Lower lobe of right lung (tissue), 2 donors: ENCODE data around the gene CD200R1L. TPM values are rescaled to one million over a fixed set of nuclear protein-coding genes. Genes with fewer than 3 reads are reported as not detected.

ENCODE experiments used
- ATAC-seq, 2 donors: fragments of 200-7000 bp; cut with Tn5 transposase; one replicate each; pipeline ENCODE4 v1.9.1; 2020 to 2022; ENCODE audit warnings: mild to moderate bottlenecking in 2 of 2, moderate library complexity in 2 of 2
- DNase-seq: peaks from one replicate; pipeline ENCODE4 v3.0.0-alpha.2; 2020
- H3K27ac ChIP-seq: fragments of 200-600 bp; one replicate; pipeline ENCODE4 v1.8.0; 2022
- H3K27me3 ChIP-seq: fragments of 200-600 bp; one replicate; pipeline ENCODE4 v1.8.0; 2022; ENCODE audit warnings: low read depth
- H3K36me3 ChIP-seq: fragments of 200-600 bp; one replicate; pipeline ENCODE4 v1.8.0; 2022; ENCODE audit warnings: mild to moderate bottlenecking
- H3K4me1 ChIP-seq: fragments of 200-600 bp; one replicate; pipeline ENCODE4 v1.8.0; 2022
- H3K4me3 ChIP-seq: fragments of 200-600 bp; one replicate; pipeline ENCODE4 v1.8.0; 2022; ENCODE audit warnings: mild to moderate bottlenecking
- H3K9me3 ChIP-seq: fragments of 200-600 bp; one replicate; pipeline ENCODE4 v1.8.0; 2022
- intact Hi-C: fragments of 100-400 bp; cut with DNase I; formaldehyde crosslinking; loops from one replicate; pipeline ENCODE4 v1.11.0; 2022
- total RNA-seq: library from RNA; stranded (reverse); fragmentation: NEBNext Ultra II Directional; extraction: Animal tissue kit (Norgen Biotek cat#: 25700); gene quantifications from one replicate; pipeline ENCODE4 v1.2.1, GENCODE V29; 2021
- TF ChIP-seq, protein P1 (sequence below): fragments of 200-600 bp; IDR thresholded peaks from one replicate; pipeline ENCODE4 v1.8.0; 2022; ENCODE audit warnings: antibody characterized with exemption, mild to moderate bottlenecking
- donor health status: DM: no; HTN: yes; CAD: no; lungs with severe emphysema.

CD200R1L gene
- total RNA-seq, 1 donor from 2014 or later: not detected

DNA sequence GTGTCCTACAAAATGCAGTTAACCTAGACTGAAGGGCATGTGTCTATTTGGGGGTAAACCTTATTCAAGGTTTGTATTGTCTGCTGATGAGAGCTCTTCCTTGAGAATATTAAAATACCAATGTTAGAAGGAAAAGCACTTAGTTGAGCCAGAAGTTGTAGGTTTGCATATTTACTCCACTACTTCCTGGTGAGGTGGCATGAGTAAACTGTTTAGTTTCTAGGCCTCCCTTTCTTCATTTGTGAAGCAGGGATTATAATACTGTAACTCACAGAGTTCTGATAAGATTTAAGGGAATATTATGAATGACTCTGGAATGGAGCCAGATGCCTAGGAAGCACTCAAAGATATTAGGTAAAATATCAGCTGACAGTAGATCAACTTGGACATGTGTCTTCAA, 46.7 kb downstream of the CD200R1L start:
- no peak for DNase-seq
- H3K27me3 ChIP-seq: no peaks in the 10 kb centered on the region

DNA sequence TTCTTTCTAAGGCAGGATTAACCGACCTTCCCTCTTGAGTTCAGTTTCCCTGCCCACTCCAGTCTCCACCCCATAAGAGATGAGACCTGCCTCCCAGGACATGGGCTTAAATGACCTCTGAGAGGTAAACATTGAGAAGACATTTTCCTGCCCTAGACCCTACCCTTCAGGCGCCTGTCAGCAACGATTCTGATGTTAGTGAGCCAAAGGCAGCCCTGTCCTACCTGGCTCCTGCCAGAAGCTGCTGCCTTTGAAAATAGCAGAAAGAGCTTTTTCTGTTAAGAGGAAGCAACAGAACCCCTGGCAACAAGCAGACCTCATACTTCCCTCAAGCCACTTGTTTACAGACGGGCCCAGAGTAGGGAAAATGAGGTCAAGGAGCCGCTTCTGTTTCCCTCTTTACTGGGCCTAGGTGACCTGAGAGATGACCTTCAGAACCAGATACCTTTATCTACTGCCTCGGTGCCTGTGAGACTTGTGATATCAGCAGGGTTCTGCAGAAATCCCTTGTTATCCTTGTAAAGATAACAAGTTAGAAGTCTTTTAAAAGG, 52.0 kb downstream of the CD200R1L start:
- Histone ChIP-seq H3K27ac (no peak overlapping the region), H3K9me3 (no peaks in the 10 kb centered on the region), H3K27me3 (no peaks in the 10 kb centered on the region), H3K4me1 (peaks cover 9% of the 10 kb centered on the region), H3K36me3 (no peaks in the 10 kb centered on the region), H3K4me3 (no peak overlapping the region)
- intact Hi-C loops: no loop called here
- ATAC-seq (peak; percentile 66 to 75), DNase-seq (no peak)
- TF ChIP-seq, protein P1, sequence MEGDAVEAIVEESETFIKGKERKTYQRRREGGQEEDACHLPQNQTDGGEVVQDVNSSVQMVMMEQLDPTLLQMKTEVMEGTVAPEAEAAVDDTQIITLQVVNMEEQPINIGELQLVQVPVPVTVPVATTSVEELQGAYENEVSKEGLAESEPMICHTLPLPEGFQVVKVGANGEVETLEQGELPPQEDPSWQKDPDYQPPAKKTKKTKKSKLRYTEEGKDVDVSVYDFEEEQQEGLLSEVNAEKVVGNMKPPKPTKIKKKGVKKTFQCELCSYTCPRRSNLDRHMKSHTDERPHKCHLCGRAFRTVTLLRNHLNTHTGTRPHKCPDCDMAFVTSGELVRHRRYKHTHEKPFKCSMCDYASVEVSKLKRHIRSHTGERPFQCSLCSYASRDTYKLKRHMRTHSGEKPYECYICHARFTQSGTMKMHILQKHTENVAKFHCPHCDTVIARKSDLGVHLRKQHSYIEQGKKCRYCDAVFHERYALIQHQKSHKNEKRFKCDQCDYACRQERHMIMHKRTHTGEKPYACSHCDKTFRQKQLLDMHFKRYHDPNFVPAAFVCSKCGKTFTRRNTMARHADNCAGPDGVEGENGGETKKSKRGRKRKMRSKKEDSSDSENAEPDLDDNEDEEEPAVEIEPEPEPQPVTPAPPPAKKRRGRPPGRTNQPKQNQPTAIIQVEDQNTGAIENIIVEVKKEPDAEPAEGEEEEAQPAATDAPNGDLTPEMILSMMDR: no peak

More for the DNA sequence above, 46.7 kb downstream of the CD200R1L start:
- TF ChIP-seq, protein P1: no peak
- ATAC-seq: no peak
- Histone ChIP-seq H3K27ac (no peak overlapping the region), H3K9me3 (no peaks in the 10 kb centered on the region), H3K4me3 (no peak overlapping the region), H3K36me3 (no peaks in the 10 kb centered on the region), H3K4me1 (peaks cover under 1% of the 10 kb centered on the region)
- intact Hi-C loops: no loop called here

DNA sequence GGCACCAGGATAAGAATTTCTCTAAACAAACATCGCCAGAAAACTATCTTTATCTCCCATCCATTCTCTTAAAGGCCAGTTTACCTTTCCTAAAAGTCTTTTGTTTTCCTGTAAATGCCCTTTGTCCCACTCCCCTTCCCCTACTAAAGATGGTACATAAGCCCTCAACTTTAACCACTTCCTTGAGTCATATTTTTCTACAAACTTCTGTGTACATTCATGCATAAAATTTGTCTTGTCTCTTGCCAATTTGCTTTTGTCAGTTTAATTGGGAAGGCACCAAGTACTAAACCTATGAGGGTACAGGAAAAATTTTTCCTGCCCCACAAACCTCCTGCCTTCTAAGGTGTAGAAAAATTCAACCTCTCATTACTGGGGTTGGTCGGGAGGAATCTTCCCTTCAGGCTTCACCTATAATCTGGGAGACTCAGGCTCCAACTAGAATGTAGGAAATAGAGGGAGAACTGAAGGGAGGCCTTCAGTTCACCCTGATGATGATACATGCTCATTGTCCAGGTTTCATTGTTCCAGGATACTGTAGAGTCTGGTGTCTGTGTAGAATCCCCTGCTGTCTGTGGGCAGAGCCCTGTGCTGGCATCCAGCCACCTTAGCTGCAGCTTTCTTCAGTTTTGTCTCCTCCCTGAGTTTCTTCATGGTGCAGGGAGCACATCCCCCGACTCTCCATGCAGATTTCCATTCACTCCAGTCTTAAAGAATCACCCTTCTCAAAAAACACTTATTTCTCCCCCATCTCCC, 53.2 kb downstream of the CD200R1L start:
- Histone ChIP-seq H3K4me3 (no peak overlapping the region), H3K27me3 (no peaks in the 10 kb centered on the region), H3K9me3 (no peaks in the 10 kb centered on the region), H3K36me3 (no peaks in the 10 kb centered on the region), H3K27ac (no peak overlapping the region), H3K4me1 (peaks cover 9% of the 10 kb centered on the region)
- intact Hi-C loops: no loop called here
- no peak for DNase-seq
- TF ChIP-seq, protein P1: no peak
- ATAC-seq: no peak

DNA sequence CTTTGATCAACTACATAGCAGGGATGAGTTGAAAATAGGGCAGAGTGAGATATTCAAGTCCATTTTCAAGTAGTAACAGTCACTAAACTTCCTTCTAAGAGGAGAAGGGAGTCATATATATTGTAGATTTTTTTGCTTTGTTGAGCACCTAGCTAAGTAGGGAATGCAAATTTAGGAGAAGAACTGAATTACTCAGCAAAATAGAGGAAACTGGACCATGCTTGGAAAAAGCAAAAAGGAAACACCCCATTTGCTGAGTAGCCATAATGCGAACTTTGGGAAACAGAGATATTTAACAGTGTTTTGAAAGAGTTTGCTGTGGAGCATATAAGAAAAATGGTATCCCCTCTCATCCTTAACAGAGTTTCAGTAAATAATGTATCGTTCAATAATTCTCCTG, 54.9 kb downstream of the CD200R1L start:
- TF ChIP-seq, protein P1: no peak
- DNase-seq (no peak), ATAC-seq (no peak)
- H3K27ac ChIP-seq: no peak overlapping the region
- intact Hi-C loops: no loop called here
- peaks cover 9% of the 10 kb centered on the region for H3K4me1 ChIP-seq
- no peaks in the 10 kb centered on the region for H3K36me3 ChIP-seq
- H3K27me3 ChIP-seq: no peaks in the 10 kb centered on the region
- H3K9me3 ChIP-seq: peaks cover 5% of the 10 kb centered on the region
- H3K4me3 ChIP-seq: no peak overlapping the region

DNA sequence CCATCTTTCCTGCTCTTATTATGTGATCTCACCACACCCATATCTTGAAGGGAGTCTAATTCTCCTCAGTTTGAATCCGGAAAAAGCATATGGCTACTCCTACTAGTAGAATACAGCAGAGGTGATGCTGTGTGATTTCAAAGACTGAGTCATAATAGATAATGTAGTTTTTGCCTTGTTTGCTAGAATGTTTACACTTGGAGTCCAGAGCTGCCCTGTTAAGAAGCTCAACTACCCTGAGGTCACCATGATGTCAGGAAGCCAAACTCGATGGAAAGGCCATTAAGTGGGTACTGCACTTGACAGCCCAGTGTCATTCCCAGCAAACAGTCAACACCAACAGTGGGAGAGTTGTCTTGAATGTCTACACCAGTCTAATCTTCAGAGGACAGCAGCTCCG, 56.9 kb downstream of the CD200R1L start:
- TF ChIP-seq, protein P1: no peak
- peaks cover 5% of the 10 kb centered on the region for H3K9me3 ChIP-seq
- H3K36me3 ChIP-seq: no peaks in the 10 kb centered on the region
- no peak overlapping the region for H3K4me3 ChIP-seq
- DNase-seq (no peak), ATAC-seq (no peak)
- intact Hi-C loops: no loop called here
- no peaks in the 10 kb centered on the region for H3K27me3 ChIP-seq
- H3K4me1 ChIP-seq: peaks cover 7% of the 10 kb centered on the region
- H3K27ac ChIP-seq: no peak overlapping the region
